ENCODE data around the gene SLC35F3. TPM values are rescaled to one million over a fixed set of nuclear protein-coding genes. Genes with fewer than 3 reads are reported as not detected.

SLC35F3 gene
- total and polyA plus RNA-seq, 3 donors from 2014 or later: 0.43 to 0.87 (median 0.47) TPM

GRCh38 chr1:234214129-234214910 is 309.8 kb downstream of the SLC35F3 start:
- no peaks in the 10 kb centered on the region for H3K9me3 ChIP-seq
- peak overlapping the region; percentile 18 to 48 for H3K4me3 ChIP-seq
- no peak overlapping the region for H3K27ac ChIP-seq
- peak; percentile 23 for DNase-seq
- no peak for TF ChIP-seq CTCF (IDR thresholded peaks at IDR 0.05)
- no peak for TF ChIP-seq POLR2A (IDR thresholded peaks at IDR 0.05)
- H3K4me1 ChIP-seq: no peaks in the 10 kb centered on the region
- no peaks in the 10 kb centered on the region for H3K27me3 ChIP-seq
- 0 to 1% methylated on average over 20 to 32 of the region's 69 CpGs for WGBS, 2 donors
- intact Hi-C loops (cut with DNase I; ENCODE audit: low total_unique reads): no loop called here
- no peaks in the 10 kb centered on the region for H3K36me3 ChIP-seq (ENCODE audit: low read depth, missing control alignments)

- TF ChIP-seq POLR2A (IDR thresholded peaks at IDR 0.05) (no peak), CTCF (IDR thresholded peaks at IDR 0.05) (no peak)
- Histone ChIP-seq H3K4me1 (no peaks in the 10 kb centered on the region), H3K36me3 (ENCODE audit: low read depth, missing control alignments) (no peaks in the 10 kb centered on the region), H3K4me3 (peak overlapping the region in 1 of 2 donors; percentile 48), H3K27ac (no peak overlapping the region), H3K9me3 (no peaks in the 10 kb centered on the region), H3K27me3 (no peaks in the 10 kb centered on the region)
- WGBS, 2 donors: 28 to 35% methylated on average over 14 to 20 of the region's 20 CpGs
- no peak for DNase-seq
- intact Hi-C loops (cut with DNase I; ENCODE audit: low total_unique reads): no loop called here
Observed at GRCh38 chr1:234214911-234215892, 310.7 kb downstream of the SLC35F3 start.

DNA sequence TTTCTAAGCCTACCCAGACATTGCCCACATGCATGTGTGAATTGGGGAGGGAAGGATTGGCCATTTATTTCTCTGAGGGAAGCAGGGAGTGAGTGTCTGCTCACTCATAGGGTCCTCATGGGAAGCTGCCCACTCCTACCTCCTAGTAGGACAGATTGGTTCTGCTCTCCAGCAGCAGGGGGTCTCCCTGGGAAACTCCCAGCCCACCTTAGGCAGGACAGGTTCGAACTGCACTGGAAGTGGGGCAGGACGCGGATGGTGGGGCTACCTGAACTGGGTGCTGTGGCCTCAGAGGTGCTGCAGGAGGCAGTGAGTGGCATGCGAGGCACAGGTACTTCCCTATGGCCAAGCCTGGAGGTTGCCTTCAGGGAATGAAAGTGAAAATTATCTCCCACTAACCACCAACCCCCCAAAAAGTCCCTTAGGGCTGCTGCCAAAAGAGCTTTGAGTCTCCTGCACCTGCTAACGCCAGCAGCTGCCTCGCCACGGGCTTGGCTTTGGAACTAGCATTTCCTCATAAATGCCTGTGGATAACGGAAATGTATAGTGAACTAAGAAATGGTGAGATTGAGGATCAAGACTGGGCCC is 311.7 kb downstream of the SLC35F3 start:
- Histone ChIP-seq H3K36me3 (ENCODE audit: low read depth, missing control alignments) (no peaks in the 10 kb centered on the region), H3K9me3 (no peaks in the 10 kb centered on the region), H3K4me1 (no peaks in the 10 kb centered on the region), H3K4me3 (no peak overlapping the region), H3K27ac (no peak overlapping the region), H3K27me3 (no peaks in the 10 kb centered on the region)
- TF ChIP-seq CTCF (IDR thresholded peaks at IDR 0.05): no peak
- TF ChIP-seq POLR2A (IDR thresholded peaks at IDR 0.05): no peak
- 81 to 85% methylated on average over 6 to 8 of the region's 8 CpGs for WGBS, 2 donors
- intact Hi-C loops (cut with DNase I; ENCODE audit: low total_unique reads): no loop called here
- DNase-seq: no peak

DNA sequence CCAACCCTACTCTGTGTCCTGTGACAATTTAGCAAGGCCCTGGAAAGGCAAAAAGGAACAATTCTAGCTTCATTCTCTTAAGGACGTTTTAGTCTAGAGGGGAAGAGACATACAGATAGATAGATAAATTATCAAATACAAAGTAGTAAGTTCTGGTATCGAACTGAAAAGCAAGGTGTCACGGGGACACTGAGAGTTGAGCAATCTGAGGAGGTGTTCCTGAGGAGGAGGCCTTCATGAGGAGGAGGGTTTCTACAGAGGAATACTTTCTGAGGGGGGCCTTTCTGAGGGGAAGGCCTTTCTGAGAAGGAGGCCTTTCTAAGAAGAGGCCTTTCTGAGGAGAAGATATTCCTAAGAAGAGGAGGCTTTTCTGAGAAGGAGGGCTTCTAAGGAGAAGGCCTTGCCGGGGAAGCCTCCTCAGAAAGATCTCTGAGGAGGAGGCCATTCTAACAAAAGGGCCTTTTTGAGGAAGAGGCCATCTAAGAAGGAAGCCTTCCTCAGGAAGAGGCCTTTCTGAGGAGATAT is 312.9 kb downstream of the SLC35F3 start:
- H3K9me3 ChIP-seq: no peaks in the 10 kb centered on the region
- TF ChIP-seq CTCF (IDR thresholded peaks at IDR 0.05): no peak
- no peak for TF ChIP-seq POLR2A (IDR thresholded peaks at IDR 0.05)
- H3K4me1 ChIP-seq: no peaks in the 10 kb centered on the region
- 86 to 90% methylated on average over 4 of the region's 4 CpGs for WGBS, 2 donors
- intact Hi-C loops (cut with DNase I; ENCODE audit: low total_unique reads): no loop called here
- H3K27ac ChIP-seq: no peak overlapping the region
- no peak for DNase-seq
- no peak overlapping the region for H3K4me3 ChIP-seq
- no peaks in the 10 kb centered on the region for H3K36me3 ChIP-seq (ENCODE audit: low read depth, missing control alignments)
- H3K27me3 ChIP-seq: no peaks in the 10 kb centered on the region
